NCI-H1417 treated with DMSO at 0.1 percent for 48 hours (cell line): ENCODE results near the gene POFUT2.

Experiments
- DNase-seq: peaks from one replicate; lab custom pipeline; 2025; lab: John Stamatoyannopoulos, UW

The POFUT2 gene

GRCh38 chr21:45262616-45263015, 25.1 kb downstream of the POFUT2 start:
- no peak for DNase-seq

- no peak for DNase-seq
These were observed 25.6 kb downstream of the POFUT2 start for GRCh38 chr21:45262041-45262581.

GRCh38 chr21:45261093-45261492, 26.6 kb downstream of the POFUT2 start:
- DNase-seq = no peak

GRCh38 chr21:45260191-45260825, 27.4 kb downstream of the POFUT2 start:
- no peak for DNase-seq

- DNase-seq = no peak
These were observed 28.4 kb downstream of the POFUT2 start for GRCh38 chr21:45259206-45259840.

- DNase-seq = no peak
These were observed 29.2 kb downstream of the POFUT2 start for GRCh38 chr21:45258466-45258865.

- DNase-seq = no peak
These were observed 29.9 kb downstream of the POFUT2 start for GRCh38 chr21:45257673-45258341.

- DNase-seq = no peak
These were observed 30.6 kb downstream of the POFUT2 start for GRCh38 chr21:45256912-45257672.

GRCh38 chr21:45256021-45256911, 31.4 kb downstream of the POFUT2 start:
- DNase-seq = no peak

GRCh38 chr21:45255381-45256020, 32.2 kb downstream of the POFUT2 start:
- DNase-seq = no peak

- DNase-seq = no peak
These were observed 33.2 kb downstream of the POFUT2 start for GRCh38 chr21:45254460-45254930.

- no peak for DNase-seq
These were observed 33.8 kb downstream of the POFUT2 start for GRCh38 chr21:45253633-45254459.

GRCh38 chr21:45253180-45253579, 34.5 kb downstream of the POFUT2 start:
- DNase-seq = no peak

- DNase-seq = no peak
These were observed 35.2 kb downstream of the POFUT2 start for GRCh38 chr21:45252448-45252925.

- no peak for DNase-seq
These were observed 35.9 kb downstream of the POFUT2 start for GRCh38 chr21:45251635-45252447.

GRCh38 chr21:45250914-45251634, 36.6 kb downstream of the POFUT2 start:
- no peak for DNase-seq

- no peak for DNase-seq
These were observed 37.4 kb downstream of the POFUT2 start for GRCh38 chr21:45250272-45250671.

- no peak for DNase-seq
These were observed 38.1 kb downstream of the POFUT2 start for GRCh38 chr21:45249626-45250025.
